Liver (tissue), 9 donors: ENCODE results near the gene WDR44. TPM values are rescaled to one million over a fixed set of nuclear protein-coding genes. Genes with fewer than 3 reads are reported as not detected.

ENCODE experiments used
- DNase-seq: peaks from one replicate; pipeline ENCODE4 v3.0.0-alpha.2; 2017; ENCODE audit warnings: low spot score
- H3K27ac ChIP-seq, 2 donors: one replicate each; pipeline ENCODE4 v1.7.0; 2013; ENCODE audit warnings: inconsistent platforms in 2 of 2, low read length in 2 of 2, control low read depth in 1 of 2, low read depth in 1 of 2, mild to moderate bottlenecking in 1 of 2
- H3K27me3 ChIP-seq, 4 donors: one replicate each; pipeline versions ENCODE4 v1.6.1 to v1.7.0; 2013; ENCODE audit warnings: low read length in 3 of 4, inconsistent platforms in 1 of 4, mild to moderate bottlenecking in 1 of 4, moderate library complexity in 1 of 4; ENCODE audit not compliant: control insufficient read depth in 4 of 4, insufficient read depth in 4 of 4
- H3K36me3 ChIP-seq, 4 donors: one replicate each; pipeline versions ENCODE4 v1.6.1 to v1.7.0; 2013; ENCODE audit warnings: low read length in 3 of 4, mild to moderate bottlenecking in 3 of 4, low read depth in 1 of 4, moderate library complexity in 1 of 4; ENCODE audit not compliant: control insufficient read depth in 4 of 4, insufficient read depth in 3 of 4
- H3K4me1 ChIP-seq, 4 donors: one replicate each; pipeline versions ENCODE4 v1.6.1 to v1.7.0; 2013; ENCODE audit warnings: low read length in 3 of 4, mild to moderate bottlenecking in 3 of 4, moderate library complexity in 1 of 4; ENCODE audit not compliant: control insufficient read depth in 4 of 4, insufficient read depth in 4 of 4
- H3K4me3 ChIP-seq, 3 donors: one replicate each; pipeline versions ENCODE4 v1.6.1 to v1.7.0; 2013; ENCODE audit warnings: low read length in 3 of 3, control low read depth in 1 of 3, low read depth in 1 of 3, mild to moderate bottlenecking in 1 of 3
- H3K9ac ChIP-seq, 2 donors: one replicate each; pipeline ENCODE4 v1.7.0; 2013; ENCODE audit warnings: low read length in 2 of 2, mild to moderate bottlenecking in 2 of 2, moderate library complexity in 2 of 2, control low read depth in 1 of 2, low read depth in 1 of 2
- H3K9me3 ChIP-seq, 4 donors: one replicate each; pipeline versions ENCODE4 v1.6.1 to v1.7.0; 2013; ENCODE audit warnings: low read length in 3 of 4; ENCODE audit not compliant: control insufficient read depth in 4 of 4
- CTCF ChIP-seq: fragments of 150-350 bp; IDR thresholded peaks from 2 replicates; pipeline ENCODE4 v1.5.1; 2017; ENCODE audit warnings: improper control_type of control experiment, low read depth, low read length; ENCODE audit not compliant: missing input control
- EGR1 ChIP-seq, 2 donors: IDR thresholded peaks; 2 replicates each; pipeline ENCODE4 v1.6.1; 2016 to 2018; ENCODE audit warnings: antibody characterized with exemption in 2 of 2, low read depth in 2 of 2
- FOXA1 ChIP-seq: IDR thresholded peaks from 2 replicates; pipeline ENCODE4 v1.6.1; 2016; ENCODE audit warnings: antibody characterized with exemption
- FOXA2 ChIP-seq: IDR thresholded peaks from 2 replicates; pipeline ENCODE4 v1.6.1; 2016; ENCODE audit warnings: antibody characterized with exemption
- GABPA ChIP-seq, 2 donors: IDR thresholded peaks in 1 of 2; conservative IDR thresholded peaks in 1 of 2; 2 replicates each; pipeline ENCODE4 v1.6.1; 2016; ENCODE audit warnings: antibody characterized with exemption in 2 of 2, mild to moderate bottlenecking in 1 of 2, moderate library complexity in 1 of 2
- HNF4A ChIP-seq, 2 donors: conservative IDR thresholded peaks; 2 replicates each; pipeline ENCODE4 v1.6.1; 2016; ENCODE audit warnings: antibody characterized with exemption in 2 of 2, mild to moderate bottlenecking in 2 of 2
- HNF4G ChIP-seq: IDR thresholded peaks from 2 replicates; pipeline ENCODE4 v1.6.1; 2016; ENCODE audit warnings: antibody characterized with exemption
- JUND ChIP-seq, 2 donors: IDR thresholded peaks; 2 replicates each; pipeline ENCODE4 v1.6.1; 2016; ENCODE audit warnings: antibody characterized with exemption in 2 of 2
- MAX ChIP-seq: IDR thresholded peaks from 2 replicates; pipeline ENCODE4 v1.6.1; 2016; ENCODE audit warnings: antibody characterized with exemption
- NR2F2 ChIP-seq: IDR thresholded peaks from 2 replicates; pipeline ENCODE4 v1.6.1; 2016; ENCODE audit warnings: antibody characterized with exemption
- RAD21 ChIP-seq, 2 donors: IDR thresholded peaks; 2 replicates each; pipeline ENCODE4 v1.6.1; 2016; ENCODE audit warnings: antibody characterized with exemption in 2 of 2, mild to moderate bottlenecking in 2 of 2
- RXRA ChIP-seq, 2 donors: IDR thresholded peaks; 2 replicates each; pipeline ENCODE4 v1.6.1; 2017 to 2018; ENCODE audit warnings: antibody characterized with exemption in 2 of 2, mild to moderate bottlenecking in 1 of 2
- SP1 ChIP-seq: IDR thresholded peaks from 2 replicates; pipeline ENCODE4 v1.6.1; 2018; ENCODE audit warnings: antibody characterized with exemption, mild to moderate bottlenecking
- TAF1 ChIP-seq: conservative IDR thresholded peaks from 2 replicates; pipeline ENCODE4 v1.6.1; 2016; ENCODE audit warnings: antibody characterized with exemption, mild to moderate bottlenecking
- YY1 ChIP-seq: IDR thresholded peaks from 2 replicates; pipeline ENCODE4 v1.6.1; 2016; ENCODE audit warnings: antibody characterized with exemption, mild to moderate bottlenecking
- ZBTB33 ChIP-seq: IDR thresholded peaks from 2 replicates; pipeline ENCODE4 v1.6.1; 2016; ENCODE audit warnings: antibody characterized with exemption
- WGBS: extraction: QIAGEN DNeasy Blood & Tissue Kit; methylation state at CpG from one replicate; pipeline ENCODE4 v1.1.7; 2013; 5-methylcytosine and 5-hydroxymethylcytosine counted together
- polyA plus RNA-seq, 2 donors: library from polyadenylated mRNA; stranded (reverse) in 1 of 2; unstranded in 1 of 2; fragments of 200-250 nt in 1 of 2; fragments of >200 nt in 1 of 2; fragmentation: Nextera tagmentation in 1 of 2; extraction: Ambion mirVana in 1 of 2; gene quantifications; one replicate each; pipeline versions ENCODE4 v1.2.1 to v1.2.3, GENCODE V29; 2013 to 2015
- total RNA-seq, 2 donors: library from RNA; depleted of rRNA; stranded (reverse); fragments of >200 nt; gene quantifications; one replicate each; pipeline ENCODE4 v1.2.3, GENCODE V29; 2014
- TF ChIP-seq, protein P1 (sequence below): IDR thresholded peaks from 2 replicates; pipeline ENCODE4 v1.6.1; 2016; ENCODE audit warnings: antibody characterized with exemption
- TF ChIP-seq, protein P2 (sequence below): IDR thresholded peaks from 2 replicates; pipeline ENCODE4 v1.6.1; 2016; ENCODE audit warnings: antibody characterized with exemption, mild to moderate bottlenecking
- donor health status: healthy.
- donor health status: healthy.
- donor health status: healthy.
- donor health status: healthy.
- donor health status: healthy.

Gene WDR44
- total and polyA plus RNA-seq, 4 donors = 3.9 to 7.5 (median 5.5) TPM

DNA sequence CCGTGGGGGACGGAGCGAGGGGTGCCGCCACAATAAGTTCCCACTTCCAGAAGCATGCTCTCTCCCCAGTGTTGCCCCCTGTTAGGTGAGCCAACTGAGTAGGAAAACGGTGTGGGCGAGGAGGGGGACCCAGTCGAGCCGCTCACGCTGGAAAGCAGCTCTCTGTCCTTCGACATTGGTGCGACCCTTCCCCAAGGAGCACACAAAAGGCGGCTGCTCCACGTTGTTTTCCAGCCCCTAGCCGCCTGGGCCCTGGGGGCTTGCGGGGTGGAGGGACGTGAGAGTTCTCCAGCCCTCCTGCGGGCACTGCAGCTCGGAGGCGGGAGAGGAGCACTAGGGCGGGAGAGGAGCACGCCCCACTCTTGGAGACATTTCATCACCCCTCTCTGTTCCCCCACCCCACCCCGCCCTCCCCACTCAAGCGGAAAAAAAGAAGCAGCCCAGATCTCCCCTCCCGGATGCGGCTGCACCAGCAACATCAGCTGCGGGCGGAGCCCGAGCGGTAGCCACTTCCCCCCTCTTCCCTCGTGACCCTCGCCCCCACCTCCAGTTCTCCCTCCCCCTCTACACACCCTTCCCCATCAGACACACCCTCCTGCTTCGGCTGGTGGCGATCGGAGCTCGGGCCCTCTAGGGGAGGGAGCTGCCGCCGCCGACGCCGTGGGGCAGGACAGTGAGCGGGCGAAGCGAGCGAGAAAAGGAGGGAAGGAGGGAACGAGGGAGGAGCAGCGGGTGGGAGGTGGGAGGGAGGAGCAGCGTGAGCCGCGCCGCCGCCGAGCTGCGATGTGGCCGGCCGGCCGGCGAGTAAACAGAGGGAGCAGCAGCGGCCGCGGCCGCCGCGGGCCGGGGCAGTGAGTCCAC is 149.4 kb downstream of the WDR44 start, which contains the start of gene DOCK11:
DOCK11 (plus strand) TSS at position 755 of the 861 bp plus-strand sequence. CDS start 157 bp downstream, outside the sequence.
- H3K9me3 ChIP-seq = no peaks in the 10 kb centered on the region
- H3K4me3 ChIP-seq = peak within 1 kb of the TSS in 2 of 3 donors; percentile 15 to 69
- no peaks in the 10 kb centered on the region for H3K27me3 ChIP-seq
- TF ChIP-seq FOXA2 (no peak), NR2F2 (no peak), ZBTB33 (no peak), TAF1 (no peak), EGR1 (IDR thresholded peaks at IDR 0.05; ENCODE audit: low read depth in 2 of 2) (no peak), HNF4G (no peak), FOXA1 (no peak)
- peak; percentile 49 for DNase-seq
- H3K4me1 ChIP-seq = peaks cover 0 to 12% (median 1%) of the 10 kb centered on the region in 4 donors
- WGBS = 14% methylated on average over 63 of the region's 64 CpGs
- H3K9ac ChIP-seq = no peak within 1 kb of the TSS
- H3K36me3 ChIP-seq = no peaks in the 10 kb centered on the region
- H3K27ac ChIP-seq = peak within 1 kb of the TSS; percentile 33 to 65

DNA sequence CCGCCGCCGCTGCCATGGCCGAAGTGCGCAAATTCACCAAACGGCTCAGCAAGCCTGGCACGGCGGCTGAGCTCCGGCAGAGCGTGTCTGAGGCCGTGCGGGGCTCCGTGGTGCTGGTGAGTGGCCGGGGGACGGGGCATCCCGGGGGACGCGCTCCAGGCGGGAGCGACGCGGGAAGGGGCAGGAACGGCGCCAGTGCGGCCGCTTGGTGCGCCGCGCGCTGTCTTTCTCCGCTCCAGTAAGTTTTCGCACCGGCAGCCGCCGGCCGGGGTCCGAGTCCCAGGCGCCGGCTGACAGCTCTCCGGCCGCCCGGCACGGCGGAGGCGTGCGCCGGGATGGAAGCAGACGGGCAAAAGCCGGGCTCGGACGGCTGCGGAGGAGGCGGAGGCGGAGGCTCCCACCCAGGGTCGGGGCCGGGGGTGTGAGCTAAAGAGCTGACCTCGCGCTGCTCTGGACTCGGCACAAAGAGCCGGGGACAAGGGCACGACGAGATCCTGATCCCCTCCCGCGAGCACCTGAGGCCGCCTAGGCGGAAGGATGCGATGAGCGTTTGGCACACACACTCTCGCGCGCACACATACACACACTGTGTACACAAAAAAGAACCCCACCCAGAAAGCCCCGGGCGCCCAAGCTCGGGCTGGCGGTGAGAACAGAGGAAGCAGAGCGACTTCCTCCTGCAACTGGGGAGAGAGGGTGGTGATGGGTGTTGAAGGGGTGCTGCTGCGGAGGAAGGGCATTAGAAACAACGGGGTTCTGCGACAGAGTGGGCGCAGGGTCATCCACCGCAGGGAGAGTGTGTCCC is 150.3 kb downstream of the WDR44 start:
- TF ChIP-seq YY1 (no peak), FOXA1 (no peak), GABPA (IDR thresholded peaks at IDR 0.05 in 1 of 2, conservative IDR thresholded peaks at IDR 0.05 in 1 of 2) (no peak), TAF1 (no peak), RXRA (IDR thresholded peaks at IDR 0.05) (no peak), ZBTB33 (no peak), NR2F2 (no peak), FOXA2 (no peak), CTCF (no peak), RAD21 (IDR thresholded peaks at IDR 0.05) (no peak), SP1 (no peak), HNF4G (no peak), MAX (no peak), JUND (IDR thresholded peaks at IDR 0.05) (no peak), EGR1 (IDR thresholded peaks at IDR 0.05; ENCODE audit: low read depth in 2 of 2) (no peak), HNF4A (conservative IDR thresholded peaks at IDR 0.05) (no peak)
- TF ChIP-seq, protein P1, sequence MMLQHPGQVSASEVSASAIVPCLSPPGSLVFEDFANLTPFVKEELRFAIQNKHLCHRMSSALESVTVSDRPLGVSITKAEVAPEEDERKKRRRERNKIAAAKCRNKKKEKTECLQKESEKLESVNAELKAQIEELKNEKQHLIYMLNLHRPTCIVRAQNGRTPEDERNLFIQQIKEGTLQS = no peak
- TF ChIP-seq, protein P2, sequence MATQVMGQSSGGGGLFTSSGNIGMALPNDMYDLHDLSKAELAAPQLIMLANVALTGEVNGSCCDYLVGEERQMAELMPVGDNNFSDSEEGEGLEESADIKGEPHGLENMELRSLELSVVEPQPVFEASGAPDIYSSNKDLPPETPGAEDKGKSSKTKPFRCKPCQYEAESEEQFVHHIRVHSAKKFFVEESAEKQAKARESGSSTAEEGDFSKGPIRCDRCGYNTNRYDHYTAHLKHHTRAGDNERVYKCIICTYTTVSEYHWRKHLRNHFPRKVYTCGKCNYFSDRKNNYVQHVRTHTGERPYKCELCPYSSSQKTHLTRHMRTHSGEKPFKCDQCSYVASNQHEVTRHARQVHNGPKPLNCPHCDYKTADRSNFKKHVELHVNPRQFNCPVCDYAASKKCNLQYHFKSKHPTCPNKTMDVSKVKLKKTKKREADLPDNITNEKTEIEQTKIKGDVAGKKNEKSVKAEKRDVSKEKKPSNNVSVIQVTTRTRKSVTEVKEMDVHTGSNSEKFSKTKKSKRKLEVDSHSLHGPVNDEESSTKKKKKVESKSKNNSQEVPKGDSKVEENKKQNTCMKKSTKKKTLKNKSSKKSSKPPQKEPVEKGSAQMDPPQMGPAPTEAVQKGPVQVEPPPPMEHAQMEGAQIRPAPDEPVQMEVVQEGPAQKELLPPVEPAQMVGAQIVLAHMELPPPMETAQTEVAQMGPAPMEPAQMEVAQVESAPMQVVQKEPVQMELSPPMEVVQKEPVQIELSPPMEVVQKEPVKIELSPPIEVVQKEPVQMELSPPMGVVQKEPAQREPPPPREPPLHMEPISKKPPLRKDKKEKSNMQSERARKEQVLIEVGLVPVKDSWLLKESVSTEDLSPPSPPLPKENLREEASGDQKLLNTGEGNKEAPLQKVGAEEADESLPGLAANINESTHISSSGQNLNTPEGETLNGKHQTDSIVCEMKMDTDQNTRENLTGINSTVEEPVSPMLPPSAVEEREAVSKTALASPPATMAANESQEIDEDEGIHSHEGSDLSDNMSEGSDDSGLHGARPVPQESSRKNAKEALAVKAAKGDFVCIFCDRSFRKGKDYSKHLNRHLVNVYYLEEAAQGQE = no peak
- H3K9me3 ChIP-seq = no peaks in the 10 kb centered on the region
- peak overlapping the region; percentile 23 to 65 for H3K27ac ChIP-seq
- H3K4me3 ChIP-seq = peak overlapping the region in 2 of 3 donors; percentile 15 to 69
- under 1% methylated on average over 81 of the region's 81 CpGs for whole genome bisulfite sequencing
- no peak overlapping the region for H3K9ac ChIP-seq
- peak; percentile 32 for DNase-seq
- H3K27me3 ChIP-seq = no peaks in the 10 kb centered on the region
- no peaks in the 10 kb centered on the region for H3K36me3 ChIP-seq
- peaks cover 0 to 12% (median 1%) of the 10 kb centered on the region in 4 donors for H3K4me1 ChIP-seq
